HEK293 (cell line): ENCODE data around the gene SIAH2.
A peak's percentile ranks its signal among the peaks of the same experiment; 100 is the strongest.

Experiments used
- CTCF ChIA-PET: fragments of 350-600 bp; formaldehyde crosslinking; extraction: SDS; loops from one replicate; lab custom pipeline; 2021; ENCODE audit warnings: antibody characterized with exemption; lab: Yijun Ruan, JAX
- POLR2A ChIA-PET: fragments of 300-600 bp; formaldehyde crosslinking; extraction: SDS; loops from one replicate; lab custom pipeline; 2020; ENCODE audit warnings: antibody characterized with exemption, inconsistent platforms; lab: Yijun Ruan, JAX
- H3K27ac ChIP-seq: fragments of 200-500 bp; sonication (Bioruptor generic); 2 replicates; pipeline ENCODE4 v1.5.1; 2014; ENCODE audit warnings: low read depth, low read length, control low read depth, inconsistent platforms; ENCODE audit errors: extremely low read depth
- H3K36me3 ChIP-seq, 2 experiments: fragments of 200-500 bp in 1 of 2; sonication (Bioruptor generic) in 1 of 2; 1 replicate in 1 of 2; 2 replicates in 1 of 2; pipeline ENCODE4 v1.5.1; 2014 to 2017; ENCODE audit warnings: inconsistent platforms in 2 of 2, low read length in 2 of 2; ENCODE audit not compliant: control insufficient read depth in 2 of 2, insufficient read depth in 1 of 2
- H3K4me1 ChIP-seq: fragments of 200-500 bp; sonication (Bioruptor generic); 2 replicates; pipeline ENCODE4 v1.5.1; 2014; ENCODE audit warnings: mild to moderate bottlenecking, low read length, inconsistent platforms; ENCODE audit not compliant: control insufficient read depth, insufficient read depth
- H3K4me3 ChIP-seq: 2 replicates; pipeline ENCODE4 v1.5.1; 2011; ENCODE audit warnings: low read depth, mild to moderate bottlenecking, control low read depth, low read length, moderate library complexity
- H3K9me3 ChIP-seq: fragments of 200-500 bp; sonication (Bioruptor generic); 2 replicates; pipeline ENCODE4 v1.5.1; 2014; ENCODE audit warnings: low read depth, low read length, inconsistent platforms; ENCODE audit not compliant: control insufficient read depth, insufficient read depth
- GLIS2 ChIP-seq: fragments of 450-650 bp; formaldehyde crosslinking; IDR thresholded peaks from 2 replicates; pipeline ENCODE4 v1.5.1; 2016; ENCODE audit warnings: missing biosample characterization, missing genetic modification characterization
- IKZF3 ChIP-seq: fragments of 450-650 bp; IDR thresholded peaks from 2 replicates; pipeline ENCODE4 v1.5.0; 2018; ENCODE audit warnings: missing biosample characterization, mild to moderate bottlenecking, missing genetic modification characterization, moderate library complexity
- KLF1 ChIP-seq: fragments of 450-650 bp; formaldehyde crosslinking; IDR thresholded peaks from 2 replicates; pipeline ENCODE4 v1.5.1; 2016; ENCODE audit warnings: missing biosample characterization, missing genetic modification characterization
- KLF7 ChIP-seq: fragments of 450-650 bp; formaldehyde crosslinking; IDR thresholded peaks from 2 replicates; pipeline ENCODE4 v1.5.1; 2016; ENCODE audit warnings: missing biosample characterization, missing genetic modification characterization, borderline replicate concordance
- MYNN ChIP-seq: fragments of 450-650 bp; formaldehyde crosslinking; IDR thresholded peaks from 2 replicates; pipeline ENCODE4 v1.5.1; 2016; ENCODE audit warnings: missing biosample characterization, missing genetic modification characterization, borderline replicate concordance
- OVOL3 ChIP-seq: fragments of 450-650 bp; formaldehyde crosslinking; IDR thresholded peaks from 2 replicates; pipeline ENCODE4 v1.5.1; 2016; ENCODE audit warnings: missing biosample characterization, missing genetic modification characterization
- PBX3 ChIP-seq: sonication (generic); formaldehyde crosslinking; IDR thresholded peaks from 2 replicates; pipeline ENCODE4 v1.8.1; 2022; ENCODE audit warnings: mild to moderate bottlenecking, moderate library complexity, missing genetic modification reagents
- PRDM10 ChIP-seq: fragments of 450-650 bp; formaldehyde crosslinking; IDR thresholded peaks from 2 replicates; pipeline ENCODE4 v1.5.1; 2016; ENCODE audit warnings: missing biosample characterization, missing genetic modification characterization
- SP3 ChIP-seq: fragments of 450-650 bp; formaldehyde crosslinking; IDR thresholded peaks from 2 replicates; pipeline ENCODE4 v1.5.1; 2016; ENCODE audit warnings: missing biosample characterization, missing genetic modification characterization
- TSHZ1 ChIP-seq: fragments of 450-650 bp; formaldehyde crosslinking; IDR thresholded peaks from 2 replicates; pipeline ENCODE4 v1.5.1; 2016; ENCODE audit warnings: missing biosample characterization, missing genetic modification characterization, borderline replicate concordance
- ZBTB10 ChIP-seq: fragments of 450-650 bp; formaldehyde crosslinking; IDR thresholded peaks from 2 replicates; pipeline ENCODE4 v1.5.1; 2016; ENCODE audit warnings: missing biosample characterization, missing genetic modification characterization
- ZEB2 ChIP-seq: fragments of 450-650 bp; formaldehyde crosslinking; IDR thresholded peaks from 2 replicates; pipeline ENCODE4 v1.5.1; 2016; ENCODE audit warnings: missing biosample characterization, missing genetic modification characterization
- ZNF112 ChIP-seq: fragments of 450-650 bp; formaldehyde crosslinking; IDR thresholded peaks from 2 replicates; pipeline ENCODE4 v1.5.0; 2017; ENCODE audit warnings: missing biosample characterization, missing genetic modification characterization
- ZNF24 ChIP-seq: fragments of 450-650 bp; formaldehyde crosslinking; IDR thresholded peaks from 2 replicates; pipeline ENCODE4 v1.5.1; 2016; ENCODE audit warnings: missing biosample characterization, missing genetic modification characterization
- ZNF335 ChIP-seq: fragments of 450-650 bp; formaldehyde crosslinking; conservative IDR thresholded peaks from 2 replicates; pipeline ENCODE4 v1.5.1; 2016; ENCODE audit warnings: missing biosample characterization, missing genetic modification characterization
- ZNF341 ChIP-seq: fragments of 450-650 bp; formaldehyde crosslinking; IDR thresholded peaks from 2 replicates; pipeline ENCODE4; 2016; ENCODE audit warnings: low read depth, missing biosample characterization, missing genetic modification characterization
- ZNF366 ChIP-seq: fragments of 450-650 bp; formaldehyde crosslinking; conservative IDR thresholded peaks from 2 replicates; pipeline ENCODE4 v1.5.1; 2016; ENCODE audit warnings: missing biosample characterization, missing genetic modification characterization
- ZNF394 ChIP-seq: fragments of 450-650 bp; formaldehyde crosslinking; IDR thresholded peaks from 2 replicates; pipeline ENCODE4 v1.5.1; 2016; ENCODE audit warnings: missing biosample characterization, missing genetic modification characterization, mild to moderate bottlenecking, moderate library complexity, borderline replicate concordance
- ZNF529 ChIP-seq: fragments of 450-650 bp; formaldehyde crosslinking; IDR thresholded peaks from 2 replicates; pipeline ENCODE4 v1.5.1; 2017; ENCODE audit warnings: missing genetic modification characterization, missing biosample characterization; ENCODE audit not compliant: insufficient replicate concordance
- ZNF660 ChIP-seq: fragments of 450-650 bp; IDR thresholded peaks from 2 replicates; pipeline ENCODE4 v1.5.1; 2018; ENCODE audit warnings: missing biosample characterization, mild to moderate bottlenecking, missing genetic modification characterization
- ZNF692 ChIP-seq: fragments of 450-650 bp; formaldehyde crosslinking; IDR thresholded peaks from 2 replicates; pipeline ENCODE4 v1.5.1; 2016; ENCODE audit warnings: missing biosample characterization, missing genetic modification characterization
- ZNF701 ChIP-seq: fragments of 450-650 bp; formaldehyde crosslinking; IDR thresholded peaks from 2 replicates; pipeline ENCODE4 v1.5.1; 2016; ENCODE audit warnings: missing biosample characterization, missing genetic modification characterization
- ZNF768 ChIP-seq: fragments of 450-650 bp; formaldehyde crosslinking; IDR thresholded peaks from 2 replicates; pipeline ENCODE4 v1.5.1; 2018; ENCODE audit warnings: missing biosample characterization, mild to moderate bottlenecking, missing genetic modification characterization
- ZNF843 ChIP-seq: fragments of 450-650 bp; formaldehyde crosslinking; IDR thresholded peaks from 2 replicates; pipeline ENCODE4 v1.5.1; 2016; ENCODE audit warnings: missing biosample characterization, missing genetic modification characterization

The SIAH2 gene

GRCh38 chr3:150763122-150763840 is at the start of gene SIAH2:
Gene SIAH2 (minus strand): TSS chr3:150763169. CDS start chr3:150762849, 320 bp downstream.
- H3K36me3 ChIP-seq = peaks cover 0 to 5% of the 10 kb centered on the region in 2 experiments; a peak in 1 of 3 replicates
- POLR2A ChIA-PET = interaction anchor here (0.8 to 1.6 kb wide), 6 partner anchors 8 to 320 kb away, joined by 3 to 6 read pairs (median 4); partner anchors contain the start of gene SELENOT
- H3K4me1 ChIP-seq = no peaks in the 10 kb centered on the region; the same call in 1 of the 2 replicates
- CTCF ChIA-PET = interaction anchor here (0.6 to 2.5 kb wide), 5 partner anchors 10 to 1263 kb away, joined by 3 to 18 read pairs (median 4); no protein-coding TSS in a partner anchor
- H3K9me3 ChIP-seq = no peaks in the 10 kb centered on the region
- peak within 1 kb of the TSS; percentile 88 for H3K27ac ChIP-seq
- H3K4me3 ChIP-seq = peak within 1 kb of the TSS; percentile 70
- TF ChIP-seq PRDM10 (tag by site-specific recombination) (peak; percentile 26; the same call in 1 of the 2 replicates), SP3 (tag by site-specific recombination) (peak; percentile 74), IKZF3 (tag by site-specific recombination) (peak; percentile 38; the same call in 1 of the 2 replicates), ZNF529 (tag by site-specific recombination) (no peak), ZNF692 (tag by site-specific recombination) (0 out of 2 replicates have a peak, but pooled peaks have one; percentile 24), ZNF768 (tag by site-specific recombination) (peak; percentile 89; the same call in 1 of the 2 replicates), ZNF24 (peak; percentile 29; the same call in 1 of the 2 replicates), PBX3 (CRISPR knock-in tag) (peak; percentile 84; the same call in 1 of the 2 replicates), OVOL3 (tag by site-specific recombination) (no peak), ZNF660 (tag by site-specific recombination) (no peak), MYNN (tag by site-specific recombination) (no peak), ZNF394 (tag by site-specific recombination) (peak; percentile 26; the same call in 1 of the 2 replicates), ZBTB10 (peak; percentile 51; the same call in 1 of the 2 replicates), ZNF335 (peak; percentile 43), TSHZ1 (tag by site-specific recombination) (no peak), ZNF843 (tag by site-specific recombination) (0 out of 2 replicates have a peak, but pooled peaks have one; percentile 35), KLF1 (tag by site-specific recombination) (peak; percentile 68), ZNF366 (tag by site-specific recombination) (0 out of 2 replicates have a peak, but pooled peaks have one; percentile 18), ZNF112 (tag by site-specific recombination) (no peak), ZEB2 (peak; percentile 56), KLF7 (tag by site-specific recombination) (0 out of 2 replicates have a peak, but pooled peaks have one; percentile 42), ZNF341 (tag by site-specific recombination) (peak; percentile 91), ZNF701 (no peak), GLIS2 (tag by site-specific recombination) (peak; percentile 81)
